HG03460 (cell line): ENCODE measurements around the gene C3orf18.
"Not testable (repeated sequence)": the region's sequence is repeated elsewhere in the genome, so short reads cannot be mapped to it uniquely, and the experiment has no call there.

Experiments
- ATAC-seq: cut with Tn5 transposase; IDR thresholded peaks from one replicate; pipeline ENCODE4 v1.9.1; 2021; ENCODE audit not compliant: unreplicated experiment

The C3orf18 gene

GRCh38 chr3:50525191-50525910 is 42.2 kb downstream of the C3orf18 start:
- no peak for ATAC-seq

- ATAC-seq, result no peak
Observed at GRCh38 chr3:50524746-50525145, 42.8 kb downstream of the C3orf18 start.

- no peak for ATAC-seq
Observed at GRCh38 chr3:50523279-50523811, 44.2 kb downstream of the C3orf18 start.

GRCh38 chr3:50521572-50521971 is 46.0 kb downstream of the C3orf18 start:
- no peak for ATAC-seq

GRCh38 chr3:50520849-50521248 is 46.7 kb downstream of the C3orf18 start:
- no peak for ATAC-seq

GRCh38 chr3:50519471-50520089 is 48.0 kb downstream of the C3orf18 start:
- ATAC-seq, result no peak

- no peak for ATAC-seq
Observed at GRCh38 chr3:50518436-50518835, 49.1 kb downstream of the C3orf18 start.

GRCh38 chr3:50517721-50518206 is 49.8 kb downstream of the C3orf18 start:
- ATAC-seq, result no peak

- ATAC-seq, result no peak
Observed at GRCh38 chr3:50516440-50516871, 51.1 kb downstream of the C3orf18 start.

- no peak for ATAC-seq
Observed at GRCh38 chr3:50515565-50516439, 51.7 kb downstream of the C3orf18 start.

GRCh38 chr3:50512908-50513307 is 54.6 kb downstream of the C3orf18 start:
- not testable (repeated sequence) for ATAC-seq

- no peak for ATAC-seq
Observed at GRCh38 chr3:50512131-50512530, 55.4 kb downstream of the C3orf18 start.

GRCh38 chr3:50510325-50510724 is 57.2 kb downstream of the C3orf18 start:
- ATAC-seq, result no peak

GRCh38 chr3:50509715-50510114 is 57.8 kb downstream of the C3orf18 start:
- ATAC-seq, result no peak

- no peak for ATAC-seq
Observed at GRCh38 chr3:50508821-50509220, 58.7 kb downstream of the C3orf18 start.
